Liver (tissue), 9 donors: ENCODE data around the gene CLEC4G. TPM values are rescaled to one million over a fixed set of nuclear protein-coding genes. Genes with fewer than 3 reads are reported as not detected.

Experiments used
- DNase-seq: peaks from one replicate; pipeline ENCODE4 v3.0.0-alpha.2; 2017; ENCODE audit warnings: low spot score
- H3K27ac ChIP-seq, 2 donors: one replicate each; pipeline ENCODE4 v1.7.0; 2013; ENCODE audit warnings: inconsistent platforms in 2 of 2, low read length in 2 of 2, control low read depth in 1 of 2, low read depth in 1 of 2, mild to moderate bottlenecking in 1 of 2
- H3K27me3 ChIP-seq, 4 donors: one replicate each; pipeline versions ENCODE4 v1.6.1 to v1.7.0; 2013; ENCODE audit warnings: low read length in 3 of 4, inconsistent platforms in 1 of 4, mild to moderate bottlenecking in 1 of 4, moderate library complexity in 1 of 4; ENCODE audit not compliant: control insufficient read depth in 4 of 4, insufficient read depth in 4 of 4
- H3K36me3 ChIP-seq, 4 donors: one replicate each; pipeline versions ENCODE4 v1.6.1 to v1.7.0; 2013; ENCODE audit warnings: low read length in 3 of 4, mild to moderate bottlenecking in 3 of 4, low read depth in 1 of 4, moderate library complexity in 1 of 4; ENCODE audit not compliant: control insufficient read depth in 4 of 4, insufficient read depth in 3 of 4
- H3K4me1 ChIP-seq, 4 donors: one replicate each; pipeline versions ENCODE4 v1.6.1 to v1.7.0; 2013; ENCODE audit warnings: low read length in 3 of 4, mild to moderate bottlenecking in 3 of 4, moderate library complexity in 1 of 4; ENCODE audit not compliant: control insufficient read depth in 4 of 4, insufficient read depth in 4 of 4
- H3K4me3 ChIP-seq, 3 donors: one replicate each; pipeline versions ENCODE4 v1.6.1 to v1.7.0; 2013; ENCODE audit warnings: low read length in 3 of 3, control low read depth in 1 of 3, low read depth in 1 of 3, mild to moderate bottlenecking in 1 of 3
- H3K9ac ChIP-seq, 2 donors: one replicate each; pipeline ENCODE4 v1.7.0; 2013; ENCODE audit warnings: low read length in 2 of 2, mild to moderate bottlenecking in 2 of 2, moderate library complexity in 2 of 2, control low read depth in 1 of 2, low read depth in 1 of 2
- H3K9me3 ChIP-seq, 4 donors: one replicate each; pipeline versions ENCODE4 v1.6.1 to v1.7.0; 2013; ENCODE audit warnings: low read length in 3 of 4; ENCODE audit not compliant: control insufficient read depth in 4 of 4
- EGR1 ChIP-seq, 2 donors: IDR thresholded peaks; 2 replicates each; pipeline ENCODE4 v1.6.1; 2016 to 2018; ENCODE audit warnings: antibody characterized with exemption in 2 of 2, low read depth in 2 of 2
- FOXA1 ChIP-seq: IDR thresholded peaks from 2 replicates; pipeline ENCODE4 v1.6.1; 2016; ENCODE audit warnings: antibody characterized with exemption
- FOXA2 ChIP-seq: IDR thresholded peaks from 2 replicates; pipeline ENCODE4 v1.6.1; 2016; ENCODE audit warnings: antibody characterized with exemption
- GABPA ChIP-seq, 2 donors: IDR thresholded peaks in 1 of 2; conservative IDR thresholded peaks in 1 of 2; 2 replicates each; pipeline ENCODE4 v1.6.1; 2016; ENCODE audit warnings: antibody characterized with exemption in 2 of 2, mild to moderate bottlenecking in 1 of 2, moderate library complexity in 1 of 2
- HNF4A ChIP-seq, 2 donors: conservative IDR thresholded peaks; 2 replicates each; pipeline ENCODE4 v1.6.1; 2016; ENCODE audit warnings: antibody characterized with exemption in 2 of 2, mild to moderate bottlenecking in 2 of 2
- HNF4G ChIP-seq: IDR thresholded peaks from 2 replicates; pipeline ENCODE4 v1.6.1; 2016; ENCODE audit warnings: antibody characterized with exemption
- JUND ChIP-seq, 2 donors: IDR thresholded peaks; 2 replicates each; pipeline ENCODE4 v1.6.1; 2016; ENCODE audit warnings: antibody characterized with exemption in 2 of 2
- MAX ChIP-seq: IDR thresholded peaks from 2 replicates; pipeline ENCODE4 v1.6.1; 2016; ENCODE audit warnings: antibody characterized with exemption
- NR2F2 ChIP-seq: IDR thresholded peaks from 2 replicates; pipeline ENCODE4 v1.6.1; 2016; ENCODE audit warnings: antibody characterized with exemption
- RAD21 ChIP-seq, 2 donors: IDR thresholded peaks; 2 replicates each; pipeline ENCODE4 v1.6.1; 2016; ENCODE audit warnings: antibody characterized with exemption in 2 of 2, mild to moderate bottlenecking in 2 of 2
- RXRA ChIP-seq, 2 donors: IDR thresholded peaks; 2 replicates each; pipeline ENCODE4 v1.6.1; 2017 to 2018; ENCODE audit warnings: antibody characterized with exemption in 2 of 2, mild to moderate bottlenecking in 1 of 2
- SP1 ChIP-seq: IDR thresholded peaks from 2 replicates; pipeline ENCODE4 v1.6.1; 2018; ENCODE audit warnings: antibody characterized with exemption, mild to moderate bottlenecking
- TAF1 ChIP-seq: conservative IDR thresholded peaks from 2 replicates; pipeline ENCODE4 v1.6.1; 2016; ENCODE audit warnings: antibody characterized with exemption, mild to moderate bottlenecking
- YY1 ChIP-seq: IDR thresholded peaks from 2 replicates; pipeline ENCODE4 v1.6.1; 2016; ENCODE audit warnings: antibody characterized with exemption, mild to moderate bottlenecking
- ZBTB33 ChIP-seq: IDR thresholded peaks from 2 replicates; pipeline ENCODE4 v1.6.1; 2016; ENCODE audit warnings: antibody characterized with exemption
- WGBS: extraction: QIAGEN DNeasy Blood & Tissue Kit; methylation state at CpG from one replicate; pipeline ENCODE4 v1.1.7; 2013; 5-methylcytosine and 5-hydroxymethylcytosine counted together
- polyA plus RNA-seq, 2 donors: library from polyadenylated mRNA; stranded (reverse) in 1 of 2; unstranded in 1 of 2; fragments of 200-250 nt in 1 of 2; fragments of >200 nt in 1 of 2; fragmentation: Nextera tagmentation in 1 of 2; extraction: Ambion mirVana in 1 of 2; gene quantifications; one replicate each; pipeline versions ENCODE4 v1.2.1 to v1.2.3, GENCODE V29; 2013 to 2015
- total RNA-seq, 2 donors: library from RNA; depleted of rRNA; stranded (reverse); fragments of >200 nt; gene quantifications; one replicate each; pipeline ENCODE4 v1.2.3, GENCODE V29; 2014
- TF ChIP-seq, protein P1 (sequence below): IDR thresholded peaks from 2 replicates; pipeline ENCODE4 v1.6.1; 2016; ENCODE audit warnings: antibody characterized with exemption
- TF ChIP-seq, protein P2 (sequence below): fragments of 150-350 bp; IDR thresholded peaks from 2 replicates; pipeline ENCODE4 v1.5.1; 2017; ENCODE audit warnings: improper control_type of control experiment, low read depth, low read length; ENCODE audit not compliant: missing input control
- donor health status: healthy.
- donor health status: healthy.
- donor health status: healthy.
- donor health status: healthy.
- donor health status: healthy.

CLEC4G gene
- total and polyA plus RNA-seq, 4 donors = 7.7 to 69.0 (median 45.6) TPM

- TF ChIP-seq TAF1 = no peak
- TF ChIP-seq FOXA1 = no peak
- no peak for TF ChIP-seq NR2F2
- TF ChIP-seq SP1 = no peak
- TF ChIP-seq, protein P1, sequence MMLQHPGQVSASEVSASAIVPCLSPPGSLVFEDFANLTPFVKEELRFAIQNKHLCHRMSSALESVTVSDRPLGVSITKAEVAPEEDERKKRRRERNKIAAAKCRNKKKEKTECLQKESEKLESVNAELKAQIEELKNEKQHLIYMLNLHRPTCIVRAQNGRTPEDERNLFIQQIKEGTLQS = no peak
- TF ChIP-seq HNF4A (conservative IDR thresholded peaks at IDR 0.05) = no peak
- Histone ChIP-seq H3K9me3 (peaks cover 0 to 7% (median 4%) of the 10 kb centered on the region in 4 donors), H3K27ac (no peak overlapping the region), H3K4me3 (no peak overlapping the region), H3K36me3 (no peaks in the 10 kb centered on the region), H3K27me3 (no peaks in the 10 kb centered on the region), H3K4me1 (no peaks in the 10 kb centered on the region), H3K9ac (no peak overlapping the region)
- DNase-seq = no peak
- WGBS = 55% methylated on average over 8 of the region's 8 CpGs
Measured at GRCh38 chr19:7718668-7719067, 13.2 kb downstream of the CLEC4G start.

GRCh38 chr19:7716762-7717161 lies 15.1 kb downstream of the CLEC4G start:
- TF ChIP-seq FOXA2 (no peak), ZBTB33 (no peak), MAX (no peak), FOXA1 (no peak), SP1 (no peak), EGR1 (IDR thresholded peaks at IDR 0.05; ENCODE audit: low read depth in 2 of 2) (no peak), RAD21 (IDR thresholded peaks at IDR 0.05) (no peak), YY1 (no peak), NR2F2 (no peak), HNF4A (conservative IDR thresholded peaks at IDR 0.05) (no peak)
- TF ChIP-seq, protein P2, sequence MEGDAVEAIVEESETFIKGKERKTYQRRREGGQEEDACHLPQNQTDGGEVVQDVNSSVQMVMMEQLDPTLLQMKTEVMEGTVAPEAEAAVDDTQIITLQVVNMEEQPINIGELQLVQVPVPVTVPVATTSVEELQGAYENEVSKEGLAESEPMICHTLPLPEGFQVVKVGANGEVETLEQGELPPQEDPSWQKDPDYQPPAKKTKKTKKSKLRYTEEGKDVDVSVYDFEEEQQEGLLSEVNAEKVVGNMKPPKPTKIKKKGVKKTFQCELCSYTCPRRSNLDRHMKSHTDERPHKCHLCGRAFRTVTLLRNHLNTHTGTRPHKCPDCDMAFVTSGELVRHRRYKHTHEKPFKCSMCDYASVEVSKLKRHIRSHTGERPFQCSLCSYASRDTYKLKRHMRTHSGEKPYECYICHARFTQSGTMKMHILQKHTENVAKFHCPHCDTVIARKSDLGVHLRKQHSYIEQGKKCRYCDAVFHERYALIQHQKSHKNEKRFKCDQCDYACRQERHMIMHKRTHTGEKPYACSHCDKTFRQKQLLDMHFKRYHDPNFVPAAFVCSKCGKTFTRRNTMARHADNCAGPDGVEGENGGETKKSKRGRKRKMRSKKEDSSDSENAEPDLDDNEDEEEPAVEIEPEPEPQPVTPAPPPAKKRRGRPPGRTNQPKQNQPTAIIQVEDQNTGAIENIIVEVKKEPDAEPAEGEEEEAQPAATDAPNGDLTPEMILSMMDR = no peak
- TF ChIP-seq, protein P1 = no peak
- DNase-seq = no peak
- no peak overlapping the region for H3K9ac ChIP-seq
- no peak overlapping the region for H3K4me3 ChIP-seq
- 61% methylated on average over 1 of the region's 1 CpG for WGBS
- H3K36me3 ChIP-seq = no peaks in the 10 kb centered on the region
- H3K27ac ChIP-seq = no peak overlapping the region
- no peaks in the 10 kb centered on the region for H3K27me3 ChIP-seq
- H3K4me1 ChIP-seq = no peaks in the 10 kb centered on the region
- peaks cover 0 to 7% (median 4%) of the 10 kb centered on the region in 4 donors for H3K9me3 ChIP-seq

DNA sequence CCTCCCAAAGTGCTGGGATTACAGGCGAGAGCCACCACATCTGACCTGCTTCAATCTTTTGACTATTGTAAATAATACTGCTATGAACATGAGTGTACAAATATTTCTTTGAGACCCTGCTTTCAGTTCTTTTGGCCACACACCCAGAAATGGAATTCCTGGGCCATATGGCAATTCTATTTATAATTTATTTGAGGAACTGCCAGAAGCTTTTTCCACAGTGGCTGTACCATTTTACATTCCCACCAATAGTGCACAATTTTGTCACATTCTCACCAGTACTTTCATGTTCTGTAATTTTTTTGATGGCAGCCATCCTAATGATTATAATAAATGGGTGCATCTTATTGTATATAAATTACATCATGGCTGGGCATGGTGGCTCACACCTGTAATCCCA lies 16.2 kb downstream of the CLEC4G start:
- peaks cover 0 to 7% (median 4%) of the 10 kb centered on the region in 4 donors for H3K9me3 ChIP-seq
- H3K4me3 ChIP-seq = no peak overlapping the region
- no peaks in the 10 kb centered on the region for H3K36me3 ChIP-seq
- H3K9ac ChIP-seq = no peak overlapping the region
- no peak overlapping the region for H3K27ac ChIP-seq
- no peaks in the 10 kb centered on the region for H3K27me3 ChIP-seq
- 90% methylated on average over 1 of the region's 1 CpG for WGBS
- DNase-seq = no peak
- no peaks in the 10 kb centered on the region for H3K4me1 ChIP-seq
- TF ChIP-seq TAF1 (no peak), HNF4G (no peak), RAD21 (IDR thresholded peaks at IDR 0.05) (no peak), SP1 (no peak), MAX (no peak), JUND (IDR thresholded peaks at IDR 0.05) (no peak), NR2F2 (no peak), GABPA (IDR thresholded peaks at IDR 0.05 in 1 of 2, conservative IDR thresholded peaks at IDR 0.05 in 1 of 2) (no peak), EGR1 (IDR thresholded peaks at IDR 0.05; ENCODE audit: low read depth in 2 of 2) (no peak), FOXA2 (no peak), YY1 (no peak), HNF4A (conservative IDR thresholded peaks at IDR 0.05) (no peak), RXRA (IDR thresholded peaks at IDR 0.05) (no peak), ZBTB33 (no peak)
- TF ChIP-seq, protein P2 = no peak
- TF ChIP-seq, protein P1 = no peak
